Muscle of leg (tissue), 9 donors: ENCODE results near the gene RFXANK. TPM values are rescaled to one million over a fixed set of nuclear protein-coding genes. Genes with fewer than 3 reads are reported as not detected.

ENCODE experiments used
- polyA plus RNA-seq, 8 donors: library from polyadenylated mRNA; unstranded; fragments of 120-200 nt; gene quantifications; one replicate each; pipeline versions ENCODE4 v1.2.1 to v1.2.3, GENCODE V29; 2013; ENCODE audit warnings: inconsistent platforms in 1 of 8, low replicate concordance in 1 of 8; ENCODE audit not compliant: insufficient read length in 8 of 8, insufficient read depth in 1 of 8
- total RNA-seq: library from RNA; stranded (reverse); fragments of 120-200 nt; gene quantifications from one replicate; pipeline ENCODE4 v1.2.4, GENCODE V29; 2013

RFXANK gene
- total and polyA plus RNA-seq, 9 donors, result 57.1 to 125 (median 72.4) TPM

Other genes starting within 250 kb of the RFXANK start
- gene SUGP2, start 158.7 kb upstream of the RFXANK start, total RNA-seq, result 47.3 TPM
- 10 to 100 TPM; 47.5 to 82.0 (median 60.4) TPM for gene SUGP2, start 158.7 kb upstream of the RFXANK start, polyA plus RNA-seq
- 20.9 TPM for gene ARMC6, start 158.7 kb upstream of the RFXANK start, total RNA-seq
- gene ARMC6, start 158.7 kb upstream of the RFXANK start, polyA plus RNA-seq, result 10 to 100 TPM; 25.2 to 31.9 (median 30.0) TPM
- 5.9 TPM for gene SLC25A42, start 128.3 kb upstream of the RFXANK start, total RNA-seq
- 10 to 100 TPM in 4 of 8 donors, 1 to 10 TPM in 4; 8.7 to 12.2 (median 9.9) TPM for gene SLC25A42, start 128.3 kb upstream of the RFXANK start, polyA plus RNA-seq
- gene TMEM161A, start 53.8 kb upstream of the RFXANK start, total RNA-seq, result 18.5 TPM
- gene TMEM161A, start 53.8 kb upstream of the RFXANK start, polyA plus RNA-seq, result 10 to 100 TPM; 18.5 to 36.4 (median 24.5) TPM
- gene MEF2B, start 22.0 kb upstream of the RFXANK start, total RNA-seq, result 0.98 TPM
- gene MEF2B, start 22.0 kb upstream of the RFXANK start, polyA plus RNA-seq, result 1 to 10 TPM in 6 of 8 donors, under 1 TPM in 2; 0.33 to 3.7 (median 1.4) TPM
- gene BORCS8, start 106 bp upstream of the RFXANK start, total RNA-seq, result 7.8 TPM
- 10 to 100 TPM; 10.9 to 16.6 (median 12.9) TPM for gene BORCS8, start 106 bp upstream of the RFXANK start, polyA plus RNA-seq
- gene NR2C2AP, start 11.2 kb downstream of the RFXANK start, total RNA-seq, result 11.8 TPM
- 10 to 100 TPM in 5 of 8 donors, 1 to 10 TPM in 3; 7.5 to 13.1 (median 11.0) TPM for gene NR2C2AP, start 11.2 kb downstream of the RFXANK start, polyA plus RNA-seq
- gene NCAN, start 19.7 kb downstream of the RFXANK start, total RNA-seq, result 0.22 TPM
- gene NCAN, start 19.7 kb downstream of the RFXANK start, polyA plus RNA-seq, result under 1 TPM; 0.07 to 0.27 (median 0.09) TPM
- gene TM6SF2, start 81.0 kb downstream of the RFXANK start, total RNA-seq, result 1.3 TPM
- 1 to 10 TPM; 1.8 to 6.7 (median 2.4) TPM for gene TM6SF2, start 81.0 kb downstream of the RFXANK start, polyA plus RNA-seq
- 22.2 TPM for gene SUGP1, start 128.3 kb downstream of the RFXANK start, total RNA-seq
- 10 to 100 TPM; 32.4 to 43.9 (median 37.5) TPM for gene SUGP1, start 128.3 kb downstream of the RFXANK start, polyA plus RNA-seq
- gene MAU2, start 128.6 kb downstream of the RFXANK start, total RNA-seq, result 28.9 TPM
- 10 to 100 TPM; 29.0 to 67.8 (median 41.3) TPM for gene MAU2, start 128.6 kb downstream of the RFXANK start, polyA plus RNA-seq
- 25.1 TPM for gene GATAD2A, start 213.4 kb downstream of the RFXANK start, total RNA-seq
- gene GATAD2A, start 213.4 kb downstream of the RFXANK start, polyA plus RNA-seq, result 10 to 100 TPM; 40.7 to 62.2 (median 50.2) TPM